BJ (cell line): ENCODE measurements around the gene PLD1. TPM values are rescaled to one million over a fixed set of nuclear protein-coding genes. Genes with fewer than 3 reads are reported as not detected.
A peak's percentile ranks its signal among the peaks of the same experiment; 100 is the strongest.

Experiments used
- CTCF ChIA-PET: fragments of 350-600 bp; formaldehyde crosslinking; extraction: SDS; loops from one replicate; lab custom pipeline; 2021; ENCODE audit warnings: antibody characterized with exemption, inconsistent platforms; lab: Yijun Ruan, JAX
- POLR2A ChIA-PET: fragments of 300-600 bp; sonication (Branson Sonifier 250); formaldehyde crosslinking; extraction: SDS; loops from one replicate; lab custom pipeline; 2021; ENCODE audit warnings: antibody characterized with exemption; lab: Charles Lee
- DNase-seq: peaks from one replicate; pipeline ENCODE4 v3.0.0-alpha.2; 2011; ENCODE audit warnings: low read depth
- H3K27me3 ChIP-seq: 2 replicates; pipeline ENCODE4 v1.6.0; 2011; ENCODE audit warnings: low read length; ENCODE audit not compliant: control insufficient read depth, insufficient read depth
- H3K36me3 ChIP-seq: 2 replicates; pipeline ENCODE4 v1.5.1; 2011; ENCODE audit warnings: low read length; ENCODE audit not compliant: control insufficient read depth, insufficient read depth
- H3K4me3 ChIP-seq: 2 replicates; pipeline ENCODE4 v1.5.1; 2011; ENCODE audit warnings: low read depth, mild to moderate bottlenecking, control low read depth, low read length
- polyA plus RNA-seq: library from polyadenylated mRNA; depleted of rRNA; stranded (reverse); fragments of >200 nt; gene quantifications from 2 replicates; pipeline ENCODE4 v1.2.3, GENCODE V29; 2011
- TF ChIP-seq, protein P1 (sequence below): IDR thresholded peaks from 2 replicates; pipeline ENCODE4 v1.5.1; 2011; ENCODE audit warnings: low read depth, mild to moderate bottlenecking, control low read depth, inconsistent platforms, low read length, moderate library complexity; ENCODE audit not compliant: insufficient read depth

Gene PLD1
- polyA plus RNA-seq, 1 experiment = 6.4 TPM

DNA sequence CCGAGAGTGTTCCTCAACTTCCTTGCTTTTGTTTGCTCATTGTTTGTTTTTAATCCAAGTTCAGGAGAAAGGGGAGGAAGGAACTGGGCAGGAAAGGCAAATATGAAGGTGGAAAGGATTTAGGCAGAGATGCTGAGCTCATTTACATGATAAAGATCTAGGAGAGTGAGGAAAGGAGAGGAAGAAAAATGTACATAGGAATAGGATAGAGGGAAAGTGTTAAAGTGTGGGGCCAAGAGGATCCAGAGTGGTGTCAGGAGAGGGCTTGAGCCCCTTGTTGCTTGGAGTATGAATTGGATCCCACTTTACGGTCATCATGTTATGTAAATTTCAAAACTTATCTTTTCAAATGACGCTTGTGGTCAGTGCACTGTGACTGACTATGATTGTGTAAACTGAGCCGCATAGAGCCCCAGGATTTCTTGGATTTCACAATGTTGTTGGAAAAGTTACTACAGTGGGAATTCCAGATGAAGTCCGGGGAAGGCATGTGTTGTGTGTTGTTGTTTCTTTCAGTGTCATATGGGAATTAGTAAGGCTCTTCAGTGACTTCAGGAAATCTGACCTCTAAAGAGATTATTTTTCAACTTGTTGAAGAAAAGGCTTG lies 15.0 kb upstream of the PLD1 start:
- H3K27me3 ChIP-seq = no peaks in the 10 kb centered on the region
- ChIA-PET CTCF (interaction anchor here (0.6 kb wide), 1 partner anchor 258 kb away, joined by 3 read pairs; no protein-coding TSS in a partner anchor), POLR2A (interaction anchor here (0.5 kb wide), 1 partner anchor 15 kb away, joined by 4 read pairs; the partner anchor contains the start of gene PLD1)
- peak; percentile 75 for DNase-seq
- no peaks in the 10 kb centered on the region for H3K36me3 ChIP-seq
- no peak overlapping the region for H3K4me3 ChIP-seq
- TF ChIP-seq, protein P1, sequence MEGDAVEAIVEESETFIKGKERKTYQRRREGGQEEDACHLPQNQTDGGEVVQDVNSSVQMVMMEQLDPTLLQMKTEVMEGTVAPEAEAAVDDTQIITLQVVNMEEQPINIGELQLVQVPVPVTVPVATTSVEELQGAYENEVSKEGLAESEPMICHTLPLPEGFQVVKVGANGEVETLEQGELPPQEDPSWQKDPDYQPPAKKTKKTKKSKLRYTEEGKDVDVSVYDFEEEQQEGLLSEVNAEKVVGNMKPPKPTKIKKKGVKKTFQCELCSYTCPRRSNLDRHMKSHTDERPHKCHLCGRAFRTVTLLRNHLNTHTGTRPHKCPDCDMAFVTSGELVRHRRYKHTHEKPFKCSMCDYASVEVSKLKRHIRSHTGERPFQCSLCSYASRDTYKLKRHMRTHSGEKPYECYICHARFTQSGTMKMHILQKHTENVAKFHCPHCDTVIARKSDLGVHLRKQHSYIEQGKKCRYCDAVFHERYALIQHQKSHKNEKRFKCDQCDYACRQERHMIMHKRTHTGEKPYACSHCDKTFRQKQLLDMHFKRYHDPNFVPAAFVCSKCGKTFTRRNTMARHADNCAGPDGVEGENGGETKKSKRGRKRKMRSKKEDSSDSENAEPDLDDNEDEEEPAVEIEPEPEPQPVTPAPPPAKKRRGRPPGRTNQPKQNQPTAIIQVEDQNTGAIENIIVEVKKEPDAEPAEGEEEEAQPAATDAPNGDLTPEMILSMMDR = no peak

DNA sequence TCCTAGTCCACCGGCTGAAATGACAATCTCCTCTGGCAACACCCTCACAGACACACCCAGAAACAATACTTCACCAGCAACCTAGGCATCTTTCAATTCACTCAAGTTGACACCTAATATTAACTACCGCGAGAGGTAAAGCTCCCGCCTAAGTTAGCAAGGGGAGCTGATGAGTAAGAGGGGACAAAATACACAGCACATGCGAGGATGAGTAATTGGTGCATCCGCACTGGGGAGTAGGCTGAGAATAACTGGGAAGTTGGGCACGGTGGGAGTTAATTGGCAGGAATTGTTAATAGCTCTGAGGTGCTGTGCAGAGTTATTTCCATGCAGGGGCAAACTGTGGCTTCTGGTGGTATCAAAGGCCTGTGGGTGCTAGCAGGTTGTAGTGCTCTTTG lies 14.5 kb upstream of the PLD1 start:
- TF ChIP-seq, protein P1 = no peak
- ChIA-PET CTCF (interaction anchor here (0.6 to 0.9 kb wide), 2 partner anchors 53 to 259 kb away, joined by 3 to 5 read pairs; no protein-coding TSS in a partner anchor), POLR2A (interaction anchor here (0.5 kb wide), 1 partner anchor 15 kb away, joined by 4 read pairs; the partner anchor contains the start of gene PLD1)

DNA sequence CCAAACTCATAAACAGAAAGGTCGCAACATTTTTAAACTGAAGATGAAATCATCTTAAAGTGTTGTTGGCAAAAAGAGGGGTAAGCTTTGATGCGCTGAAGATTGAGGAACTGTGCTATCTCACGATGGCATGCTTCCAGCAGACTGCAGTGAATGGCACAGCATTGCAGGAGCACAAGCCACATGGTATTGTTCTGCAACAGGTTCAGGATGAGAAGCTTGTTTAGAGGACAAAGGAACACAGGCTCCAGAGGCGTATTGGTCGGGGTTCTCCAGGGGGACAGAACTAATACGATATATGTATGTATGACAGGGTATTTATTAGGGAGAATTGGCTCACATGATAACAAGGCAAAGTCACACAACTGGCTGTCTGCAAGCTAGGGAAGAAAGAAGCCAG lies 13.8 kb upstream of the PLD1 start:
- CTCF ChIA-PET = interaction anchor here (0.9 kb wide), 1 partner anchor 52 kb away, joined by 5 read pairs; no protein-coding TSS in a partner anchor
- H3K36me3 ChIP-seq = no peaks in the 10 kb centered on the region
- POLR2A ChIA-PET = no interaction called here
- H3K4me3 ChIP-seq = no peak overlapping the region
- no peaks in the 10 kb centered on the region for H3K27me3 ChIP-seq
- TF ChIP-seq, protein P1 = no peak
- no peak for DNase-seq

More for the DNA sequence above, 14.5 kb upstream of the PLD1 start:
- Histone ChIP-seq H3K36me3 (no peaks in the 10 kb centered on the region), H3K4me3 (no peak overlapping the region), H3K27me3 (no peaks in the 10 kb centered on the region)
- DNase-seq = no peak

DNA sequence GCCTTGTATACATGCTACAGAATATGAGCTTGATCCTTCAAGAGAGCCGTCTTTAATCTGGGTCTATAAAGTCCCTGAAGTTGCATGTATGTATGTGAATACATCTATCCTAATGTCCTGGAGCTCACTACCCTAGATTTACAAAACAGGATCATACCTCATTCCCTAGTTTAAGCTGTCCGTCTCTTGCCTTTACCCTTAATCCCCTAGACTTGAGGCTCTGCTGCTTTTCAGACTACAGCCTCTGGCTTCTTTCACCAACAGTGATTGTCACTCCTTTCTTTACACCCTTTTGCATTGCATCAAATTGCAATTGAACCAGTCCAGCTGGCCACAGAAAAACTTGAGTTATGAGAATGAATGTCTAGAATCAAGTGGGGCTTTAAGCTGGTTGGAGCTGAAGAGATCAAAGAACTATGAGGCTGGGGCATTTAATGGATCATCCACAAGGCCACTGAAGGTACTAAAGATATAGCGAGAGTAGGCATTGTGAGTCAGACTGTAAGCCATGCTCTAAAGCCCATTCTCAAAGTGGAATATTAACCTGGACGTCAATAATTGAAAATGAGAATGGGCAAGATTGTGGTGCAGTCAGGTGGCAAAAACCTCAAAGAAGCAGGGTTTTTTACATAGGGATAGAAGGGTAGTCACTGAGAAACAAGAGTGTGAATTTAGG lies 12.3 kb upstream of the PLD1 start:
- Histone ChIP-seq H3K36me3 (no peaks in the 10 kb centered on the region), H3K4me3 (no peak overlapping the region), H3K27me3 (no peaks in the 10 kb centered on the region)
- no peak for DNase-seq
- POLR2A ChIA-PET = interaction anchor here (0.6 kb wide), 1 partner anchor 123 kb away, joined by 5 read pairs; no protein-coding TSS in a partner anchor
- CTCF ChIA-PET = interaction anchor here (0.7 to 1.6 kb wide), 5 partner anchors 7 to 510 kb away, joined by 3 to 7 read pairs (median 3); no protein-coding TSS in a partner anchor
- TF ChIP-seq, protein P1 = no peak

DNA sequence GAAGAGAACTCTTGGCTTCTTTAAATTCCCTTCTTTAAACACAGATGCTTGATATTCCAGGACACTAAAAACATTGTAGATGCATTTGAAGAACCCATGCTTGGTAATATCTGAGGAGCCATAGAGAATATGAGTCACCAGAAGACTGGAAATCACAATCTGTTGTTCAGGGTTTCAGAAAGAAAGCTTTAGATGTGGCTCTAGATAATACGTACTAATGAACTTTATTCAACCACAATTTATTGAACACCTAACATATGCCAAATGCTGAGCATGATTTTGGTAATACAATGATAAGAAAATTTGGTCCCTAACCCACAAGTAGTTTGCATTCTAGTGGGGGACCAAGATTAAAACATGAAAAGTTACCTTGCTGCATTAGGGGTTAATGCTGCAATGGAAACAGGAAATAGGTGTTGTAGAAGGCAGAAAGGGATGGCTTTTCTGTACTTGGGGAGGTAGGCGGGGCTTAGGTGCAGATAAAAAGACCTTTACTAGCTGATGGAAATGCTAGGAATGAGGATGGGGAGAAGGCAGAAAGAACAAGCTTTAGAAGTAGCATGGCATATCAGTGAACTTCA lies 11.6 kb upstream of the PLD1 start:
- no peaks in the 10 kb centered on the region for H3K36me3 ChIP-seq
- CTCF ChIA-PET = interaction anchor here (0.7 to 1.6 kb wide), 6 partner anchors 8 to 511 kb away, joined by 3 to 7 read pairs (median 3); no protein-coding TSS in a partner anchor

More for the DNA sequence above, 11.6 kb upstream of the PLD1 start:
- Histone ChIP-seq H3K27me3 (no peaks in the 10 kb centered on the region), H3K4me3 (no peak overlapping the region)
- no peak for DNase-seq
- TF ChIP-seq, protein P1 = no peak
- POLR2A ChIA-PET = no interaction called here
